AG04450 (cell line): Measurements from ENCODE around the gene EID2. TPM values are rescaled to one million over a fixed set of nuclear protein-coding genes. Genes with fewer than 3 reads are reported as not detected.

Source experiments
- CTCF ChIA-PET: fragments of 300-600, 350-600 bp; formaldehyde crosslinking; extraction: SDS; loops from one replicate; lab custom pipeline; 2022; ENCODE audit warnings: antibody characterized with exemption, inconsistent platforms; lab: Charles Lee
- POLR2A ChIA-PET: fragments of 350-600 bp; formaldehyde crosslinking; extraction: SDS; loops from one replicate; lab custom pipeline; 2021; ENCODE audit warnings: antibody characterized with exemption, inconsistent platforms; lab: Yijun Ruan, JAX
- DNase-seq: peaks from one replicate; pipeline ENCODE4 v3.0.0-alpha.2; 2011; ENCODE audit warnings: low read depth, low spot score
- H3K27ac ChIP-seq: one replicate; pipeline ENCODE4 v1.5.1; 2012; ENCODE audit warnings: low read depth, low read length, control low read depth
- H3K27me3 ChIP-seq: one replicate; pipeline ENCODE4 v1.6.0; 2012; ENCODE audit warnings: low read length; ENCODE audit not compliant: control insufficient read depth, insufficient read depth
- H3K4me3 ChIP-seq: 2 replicates; pipeline ENCODE4 v1.5.1; 2011; ENCODE audit warnings: mild to moderate bottlenecking, low read depth, low read length, control low read depth
- H3K9me3 ChIP-seq: 2 replicates; pipeline ENCODE4 v1.5.1; 2012; ENCODE audit warnings: low read length; ENCODE audit not compliant: control insufficient read depth, insufficient read depth
- CTCF ChIP-seq: IDR thresholded peaks from 2 replicates; pipeline ENCODE4 v1.5.1; 2011; ENCODE audit warnings: low read depth, low read length, control low read depth, inconsistent platforms
- polyA plus RNA-seq: library from polyadenylated mRNA; depleted of rRNA; stranded (reverse); fragments of >200 nt; gene quantifications from 2 replicates; pipeline ENCODE4 v1.2.3, GENCODE V29; 2011

The EID2 gene
- polyA plus RNA-seq, 1 experiment = 11.5 TPM

GRCh38 chr19:39550197-39550596 is 10.2 kb upstream of the EID2 start:
- peaks cover 11% of the 10 kb centered on the region for H3K27me3 ChIP-seq
- no peak overlapping the region for H3K27ac ChIP-seq
- CTCF ChIA-PET = interaction anchor here (1.3 to 2.1 kb wide), 2 partner anchors 11 to 291 kb away, joined by 5 to 12 read pairs; no protein-coding TSS in a partner anchor
- H3K9me3 ChIP-seq = no peaks in the 10 kb centered on the region
- POLR2A ChIA-PET = no interaction called here
- no peak overlapping the region for H3K4me3 ChIP-seq
- DNase-seq = no peak
- TF ChIP-seq CTCF = no peak

- no peak for DNase-seq
- Histone ChIP-seq H3K9me3 (no peaks in the 10 kb centered on the region), H3K4me3 (no peak overlapping the region), H3K27me3 (peaks cover 13% of the 10 kb centered on the region), H3K27ac (no peak overlapping the region)
- TF ChIP-seq CTCF = no peak
- ChIA-PET CTCF (interaction anchor here (1.2 kb wide), 1 partner anchor 126 kb away, joined by 4 read pairs; no protein-coding TSS in a partner anchor), POLR2A (no interaction called here)
Measured at GRCh38 chr19:39546599-39546998, 6.6 kb upstream of the EID2 start.

DNA sequence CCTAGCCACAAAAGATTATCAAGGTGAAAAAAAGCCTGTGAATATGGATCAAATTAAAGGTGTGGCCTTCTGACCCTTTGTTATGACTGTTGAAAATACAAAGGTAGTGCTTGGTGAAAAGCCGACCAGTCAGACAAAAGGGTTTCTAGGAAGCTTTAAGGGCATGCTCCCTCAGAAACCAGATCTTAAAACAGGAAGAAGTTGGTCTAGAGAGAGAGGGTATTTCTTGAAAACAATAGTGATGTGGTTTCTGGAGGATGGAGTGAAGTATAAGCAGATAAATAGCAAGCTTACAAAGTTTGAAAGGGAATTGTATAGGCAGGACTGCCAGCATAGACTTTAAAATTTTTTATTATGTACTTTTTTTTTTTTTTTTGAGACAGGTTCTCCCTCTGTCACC is 5.0 kb upstream of the EID2 start:
- Histone ChIP-seq H3K9me3 (no peaks in the 10 kb centered on the region), H3K4me3 (no peak overlapping the region), H3K27ac (no peak overlapping the region), H3K27me3 (peaks cover 10% of the 10 kb centered on the region)
- no peak for TF ChIP-seq CTCF
- CTCF ChIA-PET = interaction anchor here (0.7 to 1.2 kb wide), 3 partner anchors 42 to 423 kb away, joined by 3 to 4 read pairs (median 3); no protein-coding TSS in a partner anchor
- no peak for DNase-seq
- POLR2A ChIA-PET = no interaction called here

DNA sequence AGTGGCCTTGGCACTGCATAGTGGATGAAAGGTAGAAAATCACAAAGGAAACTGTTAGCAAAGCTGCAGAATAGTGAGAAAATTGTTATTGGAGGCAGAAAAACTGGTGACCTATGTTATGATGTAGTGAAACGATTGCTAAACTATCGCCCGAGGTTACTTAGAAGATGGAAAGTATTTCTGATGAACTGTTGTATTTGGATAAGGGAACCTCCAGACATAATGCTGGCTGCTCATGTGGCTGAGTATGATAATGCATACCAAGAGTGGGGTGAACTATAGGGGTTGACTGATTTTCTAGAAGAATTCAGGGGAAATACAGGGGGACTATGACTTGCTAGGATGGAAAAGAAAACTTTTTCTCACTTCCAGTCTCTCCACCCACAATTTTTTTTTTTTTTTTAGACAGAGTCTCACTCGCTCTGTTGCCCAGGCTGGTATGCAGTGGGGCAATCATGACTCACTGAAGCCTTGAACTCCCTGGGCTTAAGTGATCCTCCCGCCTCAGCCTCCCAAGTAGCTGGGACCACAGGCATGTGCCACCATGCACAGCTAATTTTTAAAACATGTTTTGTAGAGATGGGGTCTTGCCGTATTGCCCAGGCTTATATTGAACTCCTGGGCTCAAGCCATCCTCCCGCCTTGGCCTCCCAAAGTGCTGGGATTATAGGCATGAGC is 4.4 kb upstream of the EID2 start:
- TF ChIP-seq CTCF = no peak
- H3K9me3 ChIP-seq = no peaks in the 10 kb centered on the region
- DNase-seq = no peak
- H3K27ac ChIP-seq = no peak overlapping the region
- ChIA-PET CTCF (interaction anchor here (0.7 to 1.2 kb wide), 3 partner anchors 42 to 422 kb away, joined by 3 to 4 read pairs (median 3); no protein-coding TSS in a partner anchor), POLR2A (no interaction called here)
- peaks cover 10% of the 10 kb centered on the region for H3K27me3 ChIP-seq
- H3K4me3 ChIP-seq = no peak overlapping the region

- no peak for DNase-seq
- Histone ChIP-seq H3K9me3 (no peaks in the 10 kb centered on the region), H3K27ac (no peak overlapping the region), H3K27me3 (peaks cover 10% of the 10 kb centered on the region), H3K4me3 (no peak overlapping the region)
- CTCF ChIA-PET = interaction anchor here (2.1 kb wide), 1 partner anchor 103 kb away, joined by 5 read pairs; no protein-coding TSS in a partner anchor
- no peak for TF ChIP-seq CTCF
- POLR2A ChIA-PET = no interaction called here
Measured at GRCh38 chr19:39543477-39543857, 3.5 kb upstream of the EID2 start.
